ENCODE results near the gene LRRC47.

The LRRC47 gene

DNA sequence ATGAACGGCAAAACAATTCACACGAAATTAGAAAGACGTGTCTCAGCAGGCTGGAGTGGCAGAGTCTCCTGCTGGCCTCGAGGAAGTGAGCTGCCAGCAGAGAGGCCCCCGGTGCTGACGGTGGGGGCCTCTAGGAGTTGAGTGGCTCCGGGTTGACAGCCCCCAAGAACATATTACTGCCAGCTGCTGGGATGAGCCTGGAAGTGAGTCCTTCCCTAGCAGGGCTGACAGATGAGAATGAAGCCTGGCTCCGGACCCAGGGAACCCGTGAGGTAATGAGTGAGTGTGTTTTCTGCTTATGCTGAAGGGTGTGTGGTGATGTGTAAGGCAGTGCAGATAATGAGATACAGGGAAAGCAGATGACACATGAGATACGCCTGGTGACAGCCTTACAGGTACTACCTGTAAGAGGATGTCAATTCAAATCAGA, 23.5 kb upstream of the LRRC47 start:
- DNase-seq (ENCODE audit: low read depth, low spot score), result no peak
- ChIA-PET CTCF (no interaction called here), POLR2A (no interaction called here)
- TF ChIP-seq, protein P1, sequence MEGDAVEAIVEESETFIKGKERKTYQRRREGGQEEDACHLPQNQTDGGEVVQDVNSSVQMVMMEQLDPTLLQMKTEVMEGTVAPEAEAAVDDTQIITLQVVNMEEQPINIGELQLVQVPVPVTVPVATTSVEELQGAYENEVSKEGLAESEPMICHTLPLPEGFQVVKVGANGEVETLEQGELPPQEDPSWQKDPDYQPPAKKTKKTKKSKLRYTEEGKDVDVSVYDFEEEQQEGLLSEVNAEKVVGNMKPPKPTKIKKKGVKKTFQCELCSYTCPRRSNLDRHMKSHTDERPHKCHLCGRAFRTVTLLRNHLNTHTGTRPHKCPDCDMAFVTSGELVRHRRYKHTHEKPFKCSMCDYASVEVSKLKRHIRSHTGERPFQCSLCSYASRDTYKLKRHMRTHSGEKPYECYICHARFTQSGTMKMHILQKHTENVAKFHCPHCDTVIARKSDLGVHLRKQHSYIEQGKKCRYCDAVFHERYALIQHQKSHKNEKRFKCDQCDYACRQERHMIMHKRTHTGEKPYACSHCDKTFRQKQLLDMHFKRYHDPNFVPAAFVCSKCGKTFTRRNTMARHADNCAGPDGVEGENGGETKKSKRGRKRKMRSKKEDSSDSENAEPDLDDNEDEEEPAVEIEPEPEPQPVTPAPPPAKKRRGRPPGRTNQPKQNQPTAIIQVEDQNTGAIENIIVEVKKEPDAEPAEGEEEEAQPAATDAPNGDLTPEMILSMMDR (IDR thresholded peaks at IDR 0.05; ENCODE audit: insufficient read depth, low read length, missing control alignments), result no peak
- no peak overlapping the region for H3K4me3 ChIP-seq (ENCODE audit: low read depth, low read length)

DNA sequence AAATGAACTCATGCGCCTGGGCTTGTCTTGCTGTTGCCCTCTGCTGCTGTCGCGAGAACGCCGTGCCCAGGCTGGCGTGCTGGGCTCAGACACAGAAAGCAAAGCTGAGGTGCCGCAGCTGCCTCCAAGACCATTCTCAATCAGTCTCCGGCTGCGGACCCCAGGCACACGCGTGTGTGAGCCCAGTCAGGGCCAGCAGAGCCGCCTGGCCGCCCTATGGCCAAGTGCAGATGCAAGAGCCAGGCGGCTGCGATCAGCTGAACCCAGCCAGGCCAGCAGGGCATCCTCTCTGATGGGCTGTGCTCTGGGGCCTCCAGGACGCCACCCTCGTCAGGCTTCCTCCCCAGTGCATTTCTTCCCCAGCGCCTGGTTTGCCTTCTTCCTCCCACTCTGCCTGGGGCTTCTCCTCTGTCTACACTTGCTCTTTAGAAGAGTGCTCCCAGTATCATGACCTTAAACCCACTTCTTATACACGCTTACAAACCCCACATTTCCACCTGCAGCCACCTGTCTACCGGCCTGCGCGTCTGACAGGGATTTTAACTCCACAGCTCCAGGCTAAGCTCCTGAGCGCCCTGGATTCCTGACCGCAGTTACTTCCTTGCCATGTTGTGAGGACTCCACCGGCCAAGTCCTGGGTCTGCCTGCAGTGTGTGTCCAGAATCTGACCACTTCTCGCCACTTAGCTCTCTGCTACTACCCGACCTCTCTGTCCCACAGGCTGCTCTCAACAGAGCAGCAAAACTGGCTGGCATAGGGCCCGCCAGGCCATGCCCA, 21.7 kb upstream of the LRRC47 start:
- TF ChIP-seq, protein P1 (IDR thresholded peaks at IDR 0.05; ENCODE audit: insufficient read depth, low read length, missing control alignments), result no peak
- POLR2A ChIA-PET, result no interaction called here

DNA sequence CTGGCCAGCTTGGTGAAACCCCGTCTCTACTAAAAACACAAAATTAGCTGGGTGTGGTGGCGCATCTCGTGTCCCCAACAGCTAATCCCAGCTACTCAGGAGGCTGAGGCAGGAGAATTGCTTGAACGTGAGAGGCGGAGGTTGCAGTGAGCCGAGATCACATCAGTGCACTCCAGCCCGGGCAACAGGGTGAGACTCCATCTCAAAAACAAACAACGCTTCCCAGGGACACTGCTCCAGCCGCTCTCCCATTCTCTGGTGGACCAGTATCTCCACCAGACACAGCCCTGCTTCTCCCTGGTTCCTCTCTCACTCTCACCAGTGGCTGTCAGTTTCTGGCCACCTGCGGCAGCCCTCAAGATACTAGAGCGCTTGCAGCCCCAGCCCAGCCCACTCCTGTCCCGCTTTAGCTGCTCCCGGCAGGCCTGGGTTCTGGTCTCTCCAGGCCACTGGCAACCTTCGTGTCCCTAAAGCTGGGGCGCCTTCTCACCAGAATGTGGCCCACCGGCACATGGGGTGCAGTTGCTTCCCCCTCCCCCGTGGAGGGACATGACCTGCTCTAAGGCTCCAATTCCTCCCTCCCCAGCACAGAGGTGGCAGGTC, 20.9 kb upstream of the LRRC47 start:
- CTCF ChIA-PET, result interaction anchor here (1.9 kb wide), 1 partner anchor 12 kb away, joined by 4 read pairs; no protein-coding TSS in a partner anchor

More for the DNA sequence above, 21.7 kb upstream of the LRRC47 start:
- H3K4me3 ChIP-seq (ENCODE audit: low read depth, low read length), result no peak overlapping the region
- no peak for DNase-seq (ENCODE audit: low read depth, low spot score)
- CTCF ChIA-PET, result interaction anchor here (1.2 to 1.5 kb wide), 2 partner anchors 16 to 22 kb away, joined by 3 to 4 read pairs; partner anchors contain the start of gene LRRC47

DNA sequence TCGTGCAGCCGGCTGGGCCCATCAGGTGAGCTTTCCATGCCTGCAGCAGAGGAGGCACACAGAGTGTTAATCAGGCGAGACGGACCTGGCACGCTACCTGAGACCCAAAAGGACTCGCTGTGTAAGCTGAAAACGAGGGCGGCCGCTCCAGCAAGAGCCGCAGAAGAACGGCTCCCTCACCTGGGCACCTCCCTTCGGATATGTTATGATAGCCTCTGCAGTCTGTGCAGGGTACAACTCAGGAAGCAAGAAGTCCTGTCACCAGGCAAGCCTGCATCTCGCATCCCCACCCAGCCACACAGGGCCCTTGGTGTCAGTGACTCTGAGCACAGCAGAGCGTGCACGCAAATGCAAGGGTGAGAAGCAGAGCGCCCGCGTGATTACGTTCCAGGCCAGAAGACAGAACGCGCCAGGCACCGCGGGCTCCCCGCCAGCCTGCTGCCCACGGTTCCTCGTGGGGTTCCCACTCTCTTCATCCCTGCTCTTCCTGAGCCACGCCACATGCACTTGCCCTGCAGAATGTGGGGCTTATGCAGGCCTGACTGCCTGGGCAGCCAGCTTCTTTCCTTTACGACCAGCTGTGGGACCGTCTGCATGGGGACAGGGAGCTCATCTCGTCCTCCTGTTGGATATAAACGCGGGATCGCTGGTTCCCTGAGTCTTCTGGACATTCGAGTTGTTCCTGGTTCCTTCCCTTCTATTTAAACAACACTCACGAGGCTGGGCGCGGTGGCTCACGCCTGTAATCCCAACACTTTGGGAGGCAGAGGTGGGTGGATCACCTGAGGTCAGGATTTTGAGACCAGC, 20.2 kb upstream of the LRRC47 start:
- no peak overlapping the region for H3K4me3 ChIP-seq (ENCODE audit: low read depth, low read length)
- ChIA-PET POLR2A (no interaction called here), CTCF (interaction anchor here (1.9 kb wide), 1 partner anchor 12 kb away, joined by 4 read pairs; no protein-coding TSS in a partner anchor)
- DNase-seq (ENCODE audit: low read depth, low spot score), result no peak
- TF ChIP-seq, protein P1 (IDR thresholded peaks at IDR 0.05; ENCODE audit: insufficient read depth, low read length, missing control alignments), result no peak

More for the DNA sequence above, 20.9 kb upstream of the LRRC47 start:
- POLR2A ChIA-PET, result no interaction called here
- H3K4me3 ChIP-seq (ENCODE audit: low read depth, low read length), result no peak overlapping the region
- TF ChIP-seq, protein P1 (IDR thresholded peaks at IDR 0.05; ENCODE audit: insufficient read depth, low read length, missing control alignments), result no peak
- DNase-seq (ENCODE audit: low read depth, low spot score), result no peak

DNA sequence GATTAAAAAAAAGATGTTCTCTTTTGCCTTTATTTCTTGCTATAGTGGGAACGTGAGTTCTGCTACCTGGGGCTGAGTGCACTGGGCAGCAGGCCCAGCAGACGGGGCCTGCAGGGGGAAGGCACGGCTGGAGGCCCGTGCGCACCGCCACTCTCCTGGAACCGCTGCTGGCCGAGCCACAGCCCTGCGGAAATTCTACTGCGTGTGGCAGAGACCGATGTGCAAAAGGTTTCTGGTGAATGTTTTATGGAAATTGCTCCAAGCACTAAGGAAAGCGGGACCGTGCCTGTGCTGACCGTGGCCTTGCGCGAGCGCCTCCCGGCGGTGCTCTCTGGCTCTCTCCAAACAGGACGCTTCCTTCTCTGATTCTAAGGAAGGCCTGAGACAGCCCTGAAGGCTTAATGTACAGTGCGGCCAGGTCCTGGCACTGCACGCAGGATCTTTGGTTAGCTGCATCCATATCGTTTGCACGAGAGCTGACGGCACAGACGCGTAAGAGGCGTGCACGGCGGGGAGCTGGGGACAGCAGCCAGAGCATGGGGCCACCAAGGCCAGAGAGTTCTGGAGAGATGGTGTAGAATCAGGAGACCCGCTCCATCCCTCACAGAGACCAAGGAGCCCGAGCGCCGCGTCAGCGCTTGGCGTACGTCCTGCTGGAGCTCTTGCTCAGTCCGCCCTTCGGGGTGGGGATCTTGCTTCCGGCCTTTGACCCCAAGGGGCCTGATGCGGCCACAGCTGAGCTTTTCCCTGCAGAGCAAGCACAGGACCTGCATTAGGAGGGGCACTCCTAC, 18.7 kb upstream of the LRRC47 start:
- no peak for DNase-seq (ENCODE audit: low read depth, low spot score)
- ChIA-PET CTCF (interaction anchor here (1.9 kb wide), 1 partner anchor 10 kb away, joined by 4 read pairs; no protein-coding TSS in a partner anchor), POLR2A (no interaction called here)
- H3K4me3 ChIP-seq (ENCODE audit: low read depth, low read length), result no peak overlapping the region
- TF ChIP-seq, protein P1 (IDR thresholded peaks at IDR 0.05; ENCODE audit: insufficient read depth, low read length, missing control alignments), result no peak

Data from AG04449 (cell line).